H1 (cell line): Measurements from ENCODE around the gene FBXL17. TPM values are rescaled to one million over a fixed set of nuclear protein-coding genes. Genes with fewer than 3 reads are reported as not detected.

ENCODE experiments used
- CTCF ChIA-PET: fragments of 300-600 bp; sonication (Branson Sonifier 250); formaldehyde crosslinking; loops from one replicate; lab custom pipeline; 2021; ENCODE audit not compliant: partially characterized antibody; lab: Charles Lee
- POLR2A ChIA-PET: fragments of 300-600 bp; sonication (Branson Sonifier 250); formaldehyde crosslinking; loops from one replicate; lab custom pipeline; 2021; ENCODE audit warnings: inconsistent platforms; ENCODE audit not compliant: partially characterized antibody; lab: Charles Lee
- DNase-seq, 2 experiments: peaks; one replicate each; pipeline versions ENCODE4 v3.0.0 to v3.0.0-alpha.2; 2010 to 2022; ENCODE audit warnings: low spot score in 2 of 2, low read depth in 1 of 2, mixed read lengths in 1 of 2
- FAIRE-seq: peaks from 2 replicates; lab custom pipeline; 2011; peaks lifted over from hg19 to GRCh38; lab: Jason Lieb, UNC
- H2AFZ ChIP-seq: 2 replicates; pipeline ENCODE4 v1.8.1; 2012; ENCODE audit warnings: low read length, inconsistent platforms
- H2AK5ac ChIP-seq: 2 replicates; pipeline ENCODE4 v1.6.1; 2013; ENCODE audit warnings: low read depth, low read length
- H2BK120ac ChIP-seq: replicated peaks from 2 replicates; pipeline ENCODE3; 2013; ENCODE audit warnings: low read depth, low read length, inconsistent platforms
- H2BK12ac ChIP-seq: 2 replicates; pipeline ENCODE4 v1.6.1; 2013; ENCODE audit warnings: low read depth, low read length
- H2BK15ac ChIP-seq: 2 replicates; pipeline ENCODE4 v1.6.1; 2013; ENCODE audit warnings: low read length
- H2BK20ac ChIP-seq: 2 replicates; pipeline ENCODE4 v1.6.1; 2013; ENCODE audit warnings: low read length
- H2BK5ac ChIP-seq: 2 replicates; pipeline ENCODE4 v1.6.1; 2013; ENCODE audit warnings: low read depth, low read length
- H3K14ac ChIP-seq: 2 replicates; pipeline ENCODE4 v1.6.1; 2013; ENCODE audit warnings: inconsistent platforms; ENCODE audit not compliant: insufficient read length
- H3K18ac ChIP-seq: 2 replicates; pipeline ENCODE4 v1.6.1; 2013; ENCODE audit warnings: low read length; ENCODE audit errors: extremely low read depth
- H3K23ac ChIP-seq: 2 replicates; pipeline ENCODE4 v1.6.1; 2013; ENCODE audit warnings: inconsistent platforms; ENCODE audit not compliant: insufficient read length
- H3K23me2 ChIP-seq: 2 replicates; pipeline ENCODE4 v1.6.1; 2013; ENCODE audit warnings: low read depth, low read length
- H3K27ac ChIP-seq: 2 replicates; pipeline ENCODE4 v1.6.1; 2011; ENCODE audit warnings: low read depth, low read length, inconsistent platforms
- H3K27me3 ChIP-seq, 4 experiments: replicated peaks in 1 of 4; 1 replicate in 1 of 4; 2 replicates in 3 of 4; pipeline versions ENCODE4 v1.6.1 to v1.8.1; 2011 to 2013; ENCODE audit warnings: low read length in 3 of 4, mild to moderate bottlenecking in 3 of 4, inconsistent platforms in 2 of 4, mixed read lengths in 2 of 4, moderate library complexity in 1 of 4; ENCODE audit not compliant: control insufficient read depth in 3 of 4, insufficient read depth in 3 of 4; ENCODE audit errors: extremely low read depth in 1 of 4
- H3K36me3 ChIP-seq, 4 experiments: 2 replicates each; pipeline versions ENCODE4 v1.6.1 to v1.8.1; 2011 to 2013; ENCODE audit warnings: mild to moderate bottlenecking in 4 of 4, low read length in 3 of 4, moderate library complexity in 2 of 4, control low read depth in 1 of 4, inconsistent platforms in 1 of 4; ENCODE audit not compliant: insufficient read depth in 4 of 4, control insufficient read depth in 2 of 4
- H3K4ac ChIP-seq: replicated peaks from 2 replicates; pipeline ENCODE3; 2013; ENCODE audit warnings: low read length, low read depth, mixed read lengths, inconsistent platforms; ENCODE audit not compliant: insufficient read length
- H3K4me1 ChIP-seq, 4 experiments: replicated peaks in 1 of 4; 1 replicate in 1 of 4; 2 replicates in 3 of 4; pipeline versions ENCODE4 v1.6.1 to v1.8.1; 2011 to 2013; ENCODE audit warnings: low read length in 3 of 4, inconsistent platforms in 2 of 4, mixed read lengths in 1 of 4; ENCODE audit not compliant: insufficient read depth in 4 of 4, control insufficient read depth in 3 of 4
- H3K4me2 ChIP-seq, 2 experiments: 2 replicates each; pipeline versions ENCODE4 v1.6.1 to v1.8.1; 2011 to 2013; ENCODE audit warnings: low read depth in 2 of 2, low read length in 2 of 2, control low read depth in 1 of 2, inconsistent platforms in 1 of 2, mild to moderate bottlenecking in 1 of 2; ENCODE audit not compliant: insufficient read depth in 1 of 2
- H3K4me3 ChIP-seq, 4 experiments: fragments of 200-600, 300-600 bp in 1 of 4; sonication (generic), shearing (Covaris generic), sonication (Bioruptor Twin) in 1 of 4; 2 replicates each; pipeline versions ENCODE4 v1.5.1 to v1.8.1; 2011 to 2016; ENCODE audit warnings: low read length in 4 of 4, low read depth in 3 of 4, control low read depth in 2 of 4, inconsistent platforms in 2 of 4, mild to moderate bottlenecking in 2 of 4, mixed read lengths in 1 of 4, moderate library complexity in 1 of 4; ENCODE audit not compliant: insufficient read depth in 2 of 4; ENCODE audit errors: extremely low read depth in 1 of 4
- H3K56ac ChIP-seq: replicated peaks from 2 replicates; pipeline ENCODE3; 2013; ENCODE audit warnings: low read depth, mild to moderate bottlenecking, mixed read lengths, low read length, inconsistent platforms; ENCODE audit not compliant: insufficient read length
- H3K79me1 ChIP-seq: 2 replicates; pipeline ENCODE4 v1.6.1; 2013; ENCODE audit warnings: low read depth, low read length, control low read depth
- H3K79me2 ChIP-seq, 2 experiments: 2 replicates each; pipeline versions ENCODE4 v1.6.1 to v1.8.1; 2012 to 2013; ENCODE audit warnings: low read length in 2 of 2, mild to moderate bottlenecking in 2 of 2, inconsistent platforms in 1 of 2; ENCODE audit not compliant: insufficient read depth in 2 of 2, control insufficient read depth in 1 of 2
- H3K9ac ChIP-seq, 4 experiments: replicated peaks in 1 of 4; 1 replicate in 1 of 4; 2 replicates in 3 of 4; pipeline versions ENCODE4 v1.6.1 to v1.8.1; 2011 to 2013; ENCODE audit warnings: low read depth in 3 of 4, low read length in 3 of 4, control low read depth in 2 of 4, mild to moderate bottlenecking in 2 of 4, moderate library complexity in 2 of 4, inconsistent platforms in 1 of 4; ENCODE audit errors: extremely low read depth in 1 of 4
- H3K9me3 ChIP-seq, 2 experiments: 2 replicates each; pipeline versions ENCODE4 v1.6.1 to v1.8.1; 2012 to 2013; ENCODE audit warnings: mild to moderate bottlenecking in 2 of 2, moderate library complexity in 2 of 2, control low read depth in 1 of 2, inconsistent platforms in 1 of 2, low read depth in 1 of 2, low read length in 1 of 2, mixed read lengths in 1 of 2; ENCODE audit not compliant: insufficient read depth in 2 of 2
- H4K20me1 ChIP-seq, 2 experiments: replicated peaks in 1 of 2; 2 replicates each; pipeline versions ENCODE3 to v1.8.1; 2011 to 2013; ENCODE audit warnings: inconsistent platforms in 2 of 2, low read length in 2 of 2, mild to moderate bottlenecking in 1 of 2; ENCODE audit not compliant: insufficient read depth in 2 of 2, control insufficient read depth in 1 of 2
- H4K5ac ChIP-seq: 2 replicates; pipeline ENCODE4 v1.6.1; 2013; ENCODE audit warnings: low read length, low read depth, mixed read lengths, inconsistent platforms; ENCODE audit not compliant: insufficient read length
- H4K8ac ChIP-seq: 2 replicates; pipeline ENCODE4 v1.8.0; 2013; ENCODE audit warnings: mild to moderate bottlenecking, moderate library complexity, low read length, inconsistent platforms; ENCODE audit not compliant: insufficient read depth; ENCODE audit errors: extremely low read depth
- H4K91ac ChIP-seq: replicated peaks from 2 replicates; pipeline ENCODE3; 2013; ENCODE audit warnings: low read length, mixed read lengths, inconsistent platforms; ENCODE audit not compliant: insufficient read length
- CBX8 ChIP-seq: fragments of 300-800, 300-1000 bp; sonication (generic); IDR thresholded peaks from 2 replicates; pipeline ENCODE4 v1.7.1; 2016; ENCODE audit warnings: low read depth, low read length, borderline replicate concordance
- EP300 ChIP-seq, 2 experiments: IDR thresholded peaks; 1 replicate in 1 of 2; 2 replicates in 1 of 2; pipeline ENCODE4 v1.6.1; 2011 to 2012; ENCODE audit warnings: low read depth in 2 of 2, low read length in 2 of 2, mild to moderate bottlenecking in 2 of 2, borderline replicate concordance in 1 of 2, inconsistent platforms in 1 of 2, moderate library complexity in 1 of 2
- FOSL1 ChIP-seq: IDR thresholded peaks from 2 replicates; pipeline ENCODE4 v1.6.1; 2011; ENCODE audit warnings: mild to moderate bottlenecking, low read depth, low read length, moderate library complexity; ENCODE audit not compliant: insufficient read depth
- GTF2F1 ChIP-seq: IDR thresholded peaks from 2 replicates; pipeline ENCODE4 v1.6.1; 2012; ENCODE audit warnings: low read depth, low read length, improper control_type of control experiment, borderline replicate concordance
- HDAC2 ChIP-seq, 2 experiments: fragments of 300-600 bp in 1 of 2; sonication (generic) in 1 of 2; IDR thresholded peaks; 2 replicates each; pipeline ENCODE4 v1.6.1; 2011 to 2012; ENCODE audit warnings: low read depth in 2 of 2, low read length in 2 of 2, mild to moderate bottlenecking in 2 of 2, moderate library complexity in 2 of 2, borderline replicate concordance in 1 of 2, inconsistent platforms in 1 of 2
- HDAC6 ChIP-seq: IDR thresholded peaks from one replicate; pipeline ENCODE4 v1.7.1; 2012; ENCODE audit warnings: low read depth, mild to moderate bottlenecking, inconsistent platforms, low read length, moderate library complexity
- POU5F1 ChIP-seq: IDR thresholded peaks from 2 replicates; pipeline ENCODE4 v1.6.1; 2011; ENCODE audit warnings: low read depth, mild to moderate bottlenecking, low read length, moderate library complexity
- SAP30 ChIP-seq: fragments of 300-600 bp; sonication (generic); IDR thresholded peaks from 2 replicates; pipeline ENCODE4 v1.7.1; 2012; ENCODE audit warnings: low read length, moderate library complexity, mild to moderate bottlenecking, inconsistent platforms; ENCODE audit not compliant: insufficient read depth, insufficient replicate concordance
- TBP ChIP-seq: IDR thresholded peaks from 2 replicates; pipeline ENCODE4 v1.6.1; 2011; ENCODE audit warnings: low read depth, low read length, improper control_type of control experiment
- WGBS, 2 experiments: shearing (Covaris generic) in 1 of 2; methylation state at CpG; one replicate each; pipeline versions ENCODE4 v1.1.6 to v1.1.7; 2013 to 2015; ENCODE audit warnings: low lambda C conversion rate in 2 of 2, mixed read lengths in 2 of 2, inconsistent platforms in 1 of 2, low coverage in 1 of 2, missing lambda C conversion rate in 1 of 2; ENCODE audit not compliant: insufficient replicate concordance in 2 of 2, insufficient coverage in 1 of 2, insufficient read length in 1 of 2; ENCODE audit errors: extremely low coverage in 1 of 2, missing lambda C conversion rate in 1 of 2; 5-methylcytosine and 5-hydroxymethylcytosine counted together
- polyA plus RNA-seq, 7 experiments: library from polyadenylated mRNA; depleted of rRNA in 3 of 7; stranded (reverse) in 5 of 7; unstranded in 2 of 7; fragments of >200 nt in 5 of 7; fragments of 200-250 nt in 2 of 7; gene quantifications; 1 replicate in 5 of 7; 2 replicates in 1 of 7; 4 replicates in 1 of 7; pipeline versions ENCODE4 v1.2.1 to v1.2.3, GENCODE V29; 2011 to 2013; ENCODE audit warnings: missing spikeins in 2 of 7, mixed read lengths in 2 of 7
- total RNA-seq: library from RNA; stranded (reverse); fragmentation: NEBNext Ultra II Directional; extraction: Animal tissue kit (Norgen Biotek cat#: 25700); gene quantifications from 2 replicates; pipeline ENCODE4 v1.2.1, GENCODE V29; 2021

Gene FBXL17
- total and polyA plus RNA-seq, 2 of the 8 experiments (the other 6 are each of a cell fraction or from before 2014, with no cell fraction given), result 0.35 to 4.3 TPM

DNA sequence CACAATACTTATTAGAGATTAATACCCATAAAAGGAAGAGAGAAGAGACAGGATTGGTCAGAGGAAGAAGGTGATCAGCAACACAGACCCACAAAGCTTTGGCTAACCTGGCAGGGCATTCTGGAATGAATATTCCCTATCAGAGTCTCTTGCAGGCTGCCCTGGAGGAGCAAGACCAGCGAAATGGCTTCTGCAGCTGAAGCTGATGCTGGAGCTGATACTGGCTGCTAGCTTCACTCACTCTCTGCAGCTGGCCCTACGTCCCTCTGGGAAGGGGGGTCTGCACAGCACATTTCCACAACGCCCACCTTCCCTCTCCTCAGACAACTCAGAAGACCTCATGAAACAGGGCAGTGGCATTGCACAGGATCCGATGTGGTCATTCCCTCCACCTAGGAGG is 541.3 kb downstream of the FBXL17 start:
- H3K79me2 ChIP-seq, result no peaks in the 10 kb centered on the region
- no peak overlapping the region for H4K8ac ChIP-seq
- H3K9me3 ChIP-seq, result no peaks in the 10 kb centered on the region
- no peaks in the 10 kb centered on the region for H3K27me3 ChIP-seq
- DNase-seq (no peak), FAIRE-seq (no peak)
- no peak overlapping the region for H2BK12ac ChIP-seq
- H3K23me2 ChIP-seq, result no peaks in the 10 kb centered on the region; the same call in 1 of the 2 replicates
- peak overlapping the region; percentile 23; the same call in 1 of the 2 replicates for H2BK20ac ChIP-seq
- H3K56ac ChIP-seq, result no peak overlapping the region
- H3K4me3 ChIP-seq, result no peak overlapping the region
- ChIA-PET CTCF (interaction anchor here (1.0 to 1.4 kb wide), 4 partner anchors 13 to 384 kb away, joined by 3 read pairs; no protein-coding TSS in a partner anchor), POLR2A (no interaction called here)
- no peak overlapping the region for H2AK5ac ChIP-seq
- H3K4me1 ChIP-seq, result no peaks in the 10 kb centered on the region
- H3K79me1 ChIP-seq, result no peaks in the 10 kb centered on the region
- no peak overlapping the region for H3K4ac ChIP-seq
- no peak overlapping the region for H3K14ac ChIP-seq
- H3K9ac ChIP-seq, result no peak overlapping the region
- no peak overlapping the region for H3K23ac ChIP-seq
- H3K18ac ChIP-seq, result no peak overlapping the region
- H3K4me2 ChIP-seq, result no peak overlapping the region
- no peaks in the 10 kb centered on the region for H3K36me3 ChIP-seq
- H2AFZ ChIP-seq, result peak overlapping the region; percentile 22; the same call in 1 of the 2 replicates
- no peaks in the 10 kb centered on the region for H4K20me1 ChIP-seq
- no peak overlapping the region for H3K27ac ChIP-seq
- no peak overlapping the region for H4K91ac ChIP-seq
- 83% methylated on average over 4 of the region's 4 CpGs; no CpG with 5 or more reads in 1 of the 2 experiments for WGBS, 2 experiments
- H2BK120ac ChIP-seq, result no peak overlapping the region
- H2BK15ac ChIP-seq, result no peak overlapping the region
- H4K5ac ChIP-seq, result no peak overlapping the region
- TF ChIP-seq POU5F1 (no peak), FOSL1 (no peak), HDAC2 (IDR thresholded peaks at IDR 0.05; ENCODE audit: borderline replicate concordance in 1 of 2, low read depth in 2 of 2, low read length in 2 of 2) (no peak), GTF2F1 (no peak), HDAC6 (no peak), TBP (no peak), SAP30 (no peak), CBX8 (no peak), EP300 (IDR thresholded peaks at IDR 0.05; ENCODE audit: borderline replicate concordance in 1 of 2, low read depth in 2 of 2, low read length in 2 of 2) (no peak)
- H2BK5ac ChIP-seq, result no peak overlapping the region
